HG03196 (cell line): ENCODE data around the gene SLC36A1.
"Not testable (repeated sequence)": the region's sequence is repeated elsewhere in the genome, so short reads cannot be mapped to it uniquely, and the experiment has no call there.

Experiments used
- ATAC-seq: cut with Tn5 transposase; IDR thresholded peaks from one replicate; pipeline ENCODE4 v1.9.1; 2021; ENCODE audit not compliant: unreplicated experiment

The SLC36A1 gene

DNA sequence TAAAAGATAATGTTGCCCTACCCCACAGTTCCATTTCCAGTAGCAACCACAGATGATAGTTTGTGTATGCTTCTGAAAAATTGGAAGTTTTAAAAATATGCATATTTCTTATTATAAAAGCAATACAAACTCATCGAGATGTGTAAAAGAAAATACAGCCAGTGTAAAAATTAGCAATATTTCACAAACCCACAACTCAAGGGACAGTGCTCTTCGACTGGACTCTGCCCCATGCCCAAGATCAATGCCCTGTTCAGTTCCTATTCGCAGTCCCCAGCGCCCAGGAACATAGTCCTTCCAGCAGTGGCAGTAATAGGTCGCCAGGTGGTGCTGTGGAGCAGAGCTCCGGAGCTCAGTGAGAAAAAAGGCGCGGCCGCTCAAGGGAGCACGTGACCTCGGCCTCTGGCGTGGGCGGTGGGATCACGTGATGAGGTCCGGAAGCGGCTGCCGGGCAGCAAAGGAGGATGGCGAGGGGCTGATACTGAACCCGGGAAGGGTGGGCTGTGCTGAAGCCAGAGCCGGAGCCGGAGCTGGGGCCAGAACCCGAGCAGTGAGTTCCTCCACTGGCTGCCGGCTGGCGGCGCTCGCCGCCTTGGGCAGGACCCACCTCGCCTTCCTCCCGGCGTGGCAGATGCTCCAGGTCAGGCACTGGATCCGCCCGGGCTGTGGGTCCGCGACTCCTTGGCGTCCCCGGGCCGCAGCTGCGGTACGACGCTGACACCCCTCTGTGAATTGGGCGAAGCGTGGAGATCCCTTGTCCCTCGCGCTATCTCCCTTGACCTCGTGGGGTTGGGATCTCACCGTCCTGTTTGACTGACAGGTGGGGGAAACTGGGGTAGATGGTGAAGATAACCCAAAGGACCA lies at the start of gene SLC36A1:
TSS of gene SLC36A1 (plus strand) at position 430 of the 864 bp plus-strand sequence. CDS start 11,190 bp downstream, outside the sequence.
- peak; percentile 85 for ATAC-seq

DNA sequence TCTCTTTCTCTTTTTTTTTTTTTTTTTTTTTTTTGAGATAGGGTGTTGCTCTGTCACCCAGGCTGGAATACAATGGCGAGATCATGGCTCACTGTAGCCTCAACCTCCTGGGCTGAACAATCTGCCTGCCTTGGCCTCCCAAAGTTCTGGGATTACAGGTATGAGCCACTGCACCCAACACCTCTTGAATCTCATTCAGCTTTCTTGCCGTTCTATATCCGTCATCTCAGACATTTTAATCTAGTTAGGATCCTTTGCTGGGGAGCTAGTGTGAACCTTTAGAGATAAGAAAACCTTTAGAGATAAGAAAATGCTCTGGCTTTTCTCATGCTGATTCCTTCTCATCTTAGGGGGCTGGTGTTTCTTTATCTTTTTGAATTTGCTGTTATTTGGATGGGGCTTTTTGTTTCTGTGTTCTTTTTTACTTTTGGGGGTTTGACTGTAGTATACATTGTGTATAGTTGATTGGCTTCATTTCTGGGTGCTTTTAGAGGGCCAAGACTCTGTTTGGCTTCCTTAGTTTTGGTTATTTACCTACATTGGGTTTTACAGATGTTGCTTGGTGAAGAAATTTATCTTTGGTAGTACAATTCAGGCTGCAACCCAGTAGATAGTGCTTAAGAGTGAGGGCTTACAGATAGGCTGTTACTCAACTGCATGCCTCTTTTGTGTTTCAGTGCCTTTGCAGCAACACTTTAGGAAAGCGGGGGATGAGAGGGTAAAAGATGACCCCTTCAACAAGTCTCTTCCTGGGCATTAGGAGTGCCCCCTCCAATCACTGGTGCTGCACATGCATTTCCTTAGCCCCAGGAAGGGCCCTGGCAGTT lies 41.9 kb upstream of the SLC36A1 start:
- ATAC-seq: no peak

DNA sequence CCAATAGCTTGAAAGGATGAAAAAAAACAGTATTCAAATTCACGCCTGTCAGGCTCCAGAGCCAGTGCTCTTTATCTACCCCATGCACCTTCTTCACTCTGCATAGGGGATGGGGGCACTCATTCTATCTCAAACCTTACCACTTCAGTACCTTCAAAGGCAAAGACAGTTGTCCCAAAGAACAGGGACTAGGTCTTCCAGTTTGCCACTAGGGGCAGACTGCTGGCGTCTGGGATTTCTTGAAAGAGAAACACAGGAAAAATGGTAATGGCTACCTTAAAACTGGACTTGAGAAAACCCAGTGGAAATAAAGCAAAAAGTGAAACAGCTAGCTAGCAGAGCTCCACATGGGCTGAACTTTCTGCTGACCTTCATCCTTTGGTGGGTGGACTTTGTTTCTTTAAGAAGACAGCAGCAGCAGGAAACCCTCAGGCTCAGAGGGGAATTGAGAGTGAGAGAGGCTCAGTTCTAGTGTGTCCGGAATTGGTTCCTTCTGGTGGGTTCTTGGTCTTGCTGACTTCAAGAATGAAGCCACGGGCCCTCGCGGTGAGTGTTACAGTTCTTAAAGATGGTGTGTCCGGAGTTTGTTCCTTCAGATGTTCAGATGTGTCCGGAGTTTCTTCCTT lies 41.0 kb upstream of the SLC36A1 start:
- ATAC-seq: no peak

DNA sequence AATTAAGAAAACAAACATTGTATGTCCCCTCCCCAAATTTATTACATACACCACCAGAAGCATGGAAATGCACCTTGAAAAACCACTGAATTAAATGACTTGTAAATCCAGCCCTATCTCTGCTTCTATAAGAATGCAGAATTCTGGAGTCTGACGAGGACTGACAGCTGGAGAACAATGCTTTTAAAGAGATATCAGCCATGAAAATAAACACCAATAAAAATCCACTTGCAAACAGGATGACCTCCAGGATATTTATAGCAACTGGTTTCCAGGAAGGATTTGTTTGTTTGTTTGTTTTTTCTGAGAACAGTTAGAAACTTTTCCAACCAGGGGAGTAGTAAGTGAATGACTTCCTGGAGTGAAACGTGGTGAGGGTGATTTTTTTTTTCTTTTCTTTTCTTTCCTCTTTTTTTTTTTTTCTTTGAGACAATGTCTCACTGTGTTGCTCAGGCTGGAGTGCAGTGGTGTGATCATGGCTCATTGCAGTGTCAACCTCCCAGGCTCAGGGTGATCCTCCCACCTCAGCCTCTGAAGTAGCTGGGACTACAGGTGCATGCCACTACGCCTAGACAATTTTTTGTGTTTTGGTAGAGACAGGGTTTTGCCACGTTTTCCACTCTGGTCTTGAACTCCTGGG lies 38.7 kb upstream of the SLC36A1 start:
- no peak for ATAC-seq

DNA sequence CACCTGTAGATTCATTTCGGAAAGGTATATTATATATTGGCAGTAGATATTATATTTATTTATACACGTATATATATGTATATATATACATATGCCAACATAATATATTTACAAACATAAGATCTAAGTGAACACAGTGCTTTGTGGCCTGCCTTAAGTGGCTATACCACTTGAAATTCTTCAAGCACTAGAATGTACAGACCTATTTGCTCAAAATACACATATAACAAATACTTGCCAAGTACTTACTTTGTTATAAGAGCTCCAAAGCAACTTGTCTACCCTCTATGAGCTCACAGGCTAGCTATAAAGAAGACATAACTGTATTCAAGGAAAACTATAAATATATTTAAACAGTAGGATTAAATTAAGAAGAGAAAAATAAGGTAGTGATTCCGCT lies 33.6 kb upstream of the SLC36A1 start:
- no peak for ATAC-seq

DNA sequence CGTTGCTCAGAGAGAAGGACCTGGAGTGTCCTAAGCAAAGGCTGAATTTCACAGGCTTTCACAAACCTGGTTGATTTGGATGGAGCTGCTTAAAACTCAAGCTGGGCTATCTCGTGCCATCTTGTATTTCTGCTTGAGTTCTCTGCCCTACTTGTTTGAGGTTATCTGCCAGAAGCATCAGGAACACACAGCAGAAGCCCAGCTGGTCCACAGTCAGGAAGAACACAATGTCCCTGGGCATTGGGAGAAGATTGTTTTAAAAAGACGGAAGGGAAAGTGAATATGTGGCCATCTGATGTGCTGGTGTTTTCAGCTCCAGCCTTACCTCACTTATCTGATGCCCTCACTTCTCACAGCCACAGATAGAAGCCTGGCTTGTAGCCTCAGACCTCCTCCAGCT lies 32.9 kb upstream of the SLC36A1 start:
- no peak for ATAC-seq

- ATAC-seq: no peak
Observed at GRCh38 chr5:151417712-151418111, 29.7 kb upstream of the SLC36A1 start.

DNA sequence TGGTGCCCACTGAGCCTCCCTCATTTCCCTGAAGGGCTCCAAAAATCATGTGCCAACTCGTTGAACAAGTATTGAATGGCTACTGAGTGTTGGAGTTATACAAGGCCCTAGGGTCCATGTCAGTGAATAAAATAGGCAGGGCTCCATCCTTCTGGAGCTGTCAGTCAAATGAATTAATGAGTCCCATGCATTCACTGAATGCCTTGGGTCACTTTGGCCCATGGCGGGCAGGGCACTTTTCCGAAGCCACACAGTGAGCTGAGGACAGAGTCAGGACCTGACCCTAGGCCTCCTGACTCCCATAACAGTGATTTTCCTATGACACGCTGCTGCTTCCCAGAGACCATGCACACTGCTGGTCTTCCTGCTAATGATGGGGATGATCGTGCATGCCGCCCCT lies 27.3 kb upstream of the SLC36A1 start:
- ATAC-seq: no peak

GRCh38 chr5:151424892-151425523 lies 22.4 kb upstream of the SLC36A1 start:
- no peak for ATAC-seq

DNA sequence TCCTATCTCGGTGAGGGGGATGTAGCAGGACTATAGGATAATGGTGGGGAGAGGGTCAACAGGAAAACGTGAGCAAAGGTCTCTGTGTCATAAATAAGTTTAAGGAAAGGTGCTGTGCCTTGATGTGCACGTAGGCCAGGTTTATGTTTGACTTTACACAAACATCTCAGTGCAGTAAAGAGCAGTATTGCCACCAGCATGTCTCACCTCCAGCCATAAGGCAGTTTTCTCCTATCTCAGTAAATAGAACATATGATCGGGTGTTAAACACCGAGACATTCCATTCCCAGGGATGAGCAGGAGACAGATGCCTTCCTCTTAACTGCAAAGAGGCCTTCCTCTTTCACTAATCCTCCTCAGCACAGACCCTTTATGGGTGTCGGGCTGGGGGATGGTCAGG lies 21.1 kb upstream of the SLC36A1 start:
- not testable (repeated sequence) for ATAC-seq

GRCh38 chr5:151427258-151427657 lies 20.1 kb upstream of the SLC36A1 start:
- ATAC-seq: peak; percentile 94

DNA sequence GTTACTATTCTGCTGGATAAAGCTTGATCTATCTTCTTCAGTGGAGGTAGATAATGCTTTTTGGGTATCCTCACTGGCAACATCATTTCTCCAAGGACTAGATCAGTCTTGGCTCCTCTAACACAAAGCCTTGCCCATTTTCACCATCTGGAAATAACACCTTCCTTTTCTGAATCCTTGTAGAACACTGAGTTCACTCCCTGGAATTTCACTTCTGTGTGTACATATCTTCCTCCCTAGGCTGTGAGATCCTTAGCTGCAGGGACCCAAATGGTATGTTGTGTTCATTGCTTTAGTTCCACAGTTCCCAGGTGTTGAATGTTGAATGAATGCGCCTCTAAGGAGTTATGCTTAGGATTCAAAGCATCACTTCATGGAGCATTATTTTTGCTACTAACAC lies 16.7 kb upstream of the SLC36A1 start:
- no peak for ATAC-seq

DNA sequence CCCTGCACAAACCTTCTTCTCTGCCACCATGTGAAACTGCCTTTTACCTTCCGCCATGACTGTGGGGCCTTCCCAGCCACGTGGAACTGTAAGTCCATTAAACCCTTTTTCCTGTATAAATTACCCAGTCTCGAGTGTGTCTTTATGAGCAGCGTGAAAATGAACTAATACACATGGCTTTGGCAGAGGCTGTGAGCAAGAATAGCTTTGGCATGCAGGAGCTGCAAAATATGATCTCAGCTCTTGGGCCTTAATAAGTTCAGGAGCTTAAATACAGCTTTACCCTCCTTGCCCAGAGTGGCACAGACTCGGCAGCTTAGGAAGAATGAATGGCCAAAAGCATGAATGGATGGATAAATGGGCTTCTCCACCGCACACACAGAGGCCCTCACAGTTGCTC lies 15.7 kb upstream of the SLC36A1 start:
- ATAC-seq: no peak

GRCh38 chr5:151432210-151432609 lies 15.2 kb upstream of the SLC36A1 start:
- no peak for ATAC-seq

DNA sequence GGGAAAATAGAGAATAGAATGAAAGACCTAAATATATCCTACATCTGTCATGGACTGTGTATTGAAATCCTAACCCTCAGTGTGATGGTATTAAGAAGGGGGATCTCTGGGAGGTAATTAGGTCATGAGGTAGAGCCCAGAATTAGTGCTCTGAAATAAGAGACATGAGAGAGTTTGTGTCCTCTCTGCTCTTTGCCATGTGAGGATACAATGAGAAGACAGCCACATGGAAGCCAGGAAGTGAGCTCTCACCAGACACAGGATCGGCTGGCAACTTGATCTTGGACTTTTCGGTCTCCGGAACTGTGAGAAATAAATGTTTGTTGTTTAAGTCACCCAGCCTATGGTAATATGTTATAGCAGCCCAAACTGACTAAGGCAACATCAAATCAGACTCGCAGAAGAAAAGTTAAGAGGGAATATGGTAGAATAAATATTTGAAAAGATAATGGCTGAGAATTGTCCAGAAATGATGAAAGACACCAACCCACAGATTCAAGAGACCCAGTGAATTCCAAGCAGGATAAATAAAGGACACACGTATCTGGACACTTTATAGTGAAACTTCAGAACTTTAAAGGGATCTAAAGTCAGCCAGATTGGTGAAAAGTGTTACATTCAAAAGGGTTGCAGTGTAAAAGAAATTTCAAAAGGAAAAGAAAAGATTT lies 12.7 kb upstream of the SLC36A1 start:
- ATAC-seq: no peak

GRCh38 chr5:151448038-151448985 lies 909 bp downstream of the SLC36A1 start:
- ATAC-seq: peak; percentile 8

DNA sequence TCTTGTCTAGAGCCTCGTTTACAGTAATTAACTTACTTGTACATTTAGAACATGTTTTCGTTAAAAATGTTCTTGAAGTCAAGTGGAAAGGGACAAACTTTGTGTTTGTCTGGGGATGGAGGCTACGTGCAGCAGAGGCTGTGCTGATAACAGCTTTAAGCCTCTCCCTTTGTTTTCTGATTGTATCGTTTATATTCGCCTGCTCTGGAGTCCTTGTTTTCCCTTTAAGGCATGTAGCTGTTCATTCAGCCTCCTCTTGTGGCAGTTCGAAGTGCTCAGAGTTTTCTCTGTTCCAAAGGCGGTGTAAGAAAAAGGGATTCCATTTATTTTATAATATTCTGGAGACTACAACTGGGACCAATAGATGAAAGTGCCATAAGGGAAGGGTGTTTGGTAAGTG lies 1.9 kb downstream of the SLC36A1 start:
- ATAC-seq: no peak

- no peak for ATAC-seq
Observed at GRCh38 chr5:151449839-151450238, 2.4 kb downstream of the SLC36A1 start.

DNA sequence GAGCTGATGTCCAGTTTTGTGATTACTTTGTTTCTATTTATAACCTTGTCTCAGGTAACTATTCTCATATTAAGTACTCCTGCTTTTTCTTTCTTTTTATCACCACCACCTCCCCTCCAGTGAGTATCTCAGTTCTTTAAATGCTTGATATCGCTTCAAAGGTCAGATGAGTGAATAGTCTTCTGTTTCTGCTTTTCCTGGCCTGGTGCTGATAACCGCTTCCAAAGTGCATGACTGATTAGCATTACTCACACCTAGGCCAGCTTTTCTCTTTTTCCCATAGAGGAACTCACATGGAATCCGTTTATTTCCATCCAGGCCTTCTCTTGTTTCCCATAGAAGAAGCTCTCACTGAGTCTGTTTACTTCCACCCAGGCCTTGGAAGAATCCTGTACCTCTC lies 3.2 kb downstream of the SLC36A1 start:
- ATAC-seq: no peak
